ENCODE measurements around the gene GET3. TPM values are rescaled to one million over a fixed set of nuclear protein-coding genes. Genes with fewer than 3 reads are reported as not detected.
A peak's percentile ranks its signal among the peaks of the same experiment; 100 is the strongest.

GET3 gene
- total and polyA plus RNA-seq, 2 of the 13 experiments (the other 11 are each of a cell fraction or from before 2014, with no cell fraction given): 57.7 to 59.4 TPM

DNA sequence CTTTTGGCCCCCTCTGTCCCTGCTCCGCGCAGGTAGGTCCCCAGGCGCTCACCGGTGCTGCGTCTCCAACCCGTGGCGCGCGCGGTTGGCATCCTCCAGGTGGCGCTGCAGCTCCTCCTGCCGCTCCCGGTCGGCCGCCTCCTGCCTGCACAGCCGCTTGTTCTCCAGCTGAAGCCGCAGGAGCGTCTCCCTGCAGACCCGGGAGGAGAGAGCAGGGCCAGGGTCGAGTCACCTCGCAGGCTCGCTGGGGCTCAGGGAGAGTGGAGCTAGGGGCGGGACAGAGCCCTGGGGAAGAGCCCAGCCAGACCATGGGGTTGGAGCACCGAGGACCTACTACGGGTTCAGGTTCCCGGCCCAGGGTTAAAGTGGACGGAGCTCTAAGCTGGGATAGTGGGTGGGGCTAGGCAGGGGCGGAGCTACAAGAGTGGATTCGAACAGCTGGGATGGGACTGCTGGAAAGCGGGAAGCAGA, 28.8 kb downstream of the GET3 start (continued):
- no peak for TF ChIP-seq RFXANK (CRISPR knock-in tag; IDR thresholded peaks at IDR 0.05)
- 0 out of 2 replicates have a peak, but pooled peaks have one; percentile 10 for TF ChIP-seq KDM1A (CRISPR knock-in tag; IDR thresholded peaks at IDR 0.05)
- peak; percentile 58; the same call in 1 of the 2 replicates for TF ChIP-seq MXD4 (CRISPR knock-in tag; IDR thresholded peaks at IDR 0.05)
- peak; percentile 64; the same call in 1 of the 2 replicates for TF ChIP-seq HDAC1 (CRISPR knock-in tag; IDR thresholded peaks at IDR 0.05)
- peak; percentile 80; the same call in 1 of the 2 replicates for TF ChIP-seq ZC3H13 (CRISPR knock-in tag; IDR thresholded peaks at IDR 0.05)
- TF ChIP-seq SALL2 (CRISPR knock-in tag; IDR thresholded peaks at IDR 0.05): 0 out of 2 replicates have a peak, but pooled peaks have one; percentile 22
- TF ChIP-seq HES4 (CRISPR knock-in tag; IDR thresholded peaks at IDR 0.05; ENCODE audit: borderline replicate concordance): no peak
- TF ChIP-seq ZSCAN20 (CRISPR knock-in tag; IDR thresholded peaks at IDR 0.05; ENCODE audit: borderline replicate concordance): no peak
- TF ChIP-seq HNRNPK (IDR thresholded peaks at IDR 0.05; ENCODE audit: low read depth, low read length, poor library complexity, severe bottlenecking): peak; percentile 46
- no peak for TF ChIP-seq XBP1 (CRISPR knock-in tag; IDR thresholded peaks at IDR 0.05)
- TF ChIP-seq ATF1 (CRISPR knock-in tag; IDR thresholded peaks at IDR 0.05): no peak
- no peak for TF ChIP-seq ZC3H4 (CRISPR knock-in tag; IDR thresholded peaks at IDR 0.05; ENCODE audit: borderline replicate concordance)
- TF ChIP-seq ZNF225 (CRISPR knock-in tag; IDR thresholded peaks at IDR 0.05): peak; percentile 76; the same call in 1 of the 2 replicates
- TF ChIP-seq ONECUT2 (CRISPR knock-in tag; IDR thresholded peaks at IDR 0.05): no peak
- 0 out of 2 replicates have a peak, but pooled peaks have one; percentile 18 for TF ChIP-seq ZNF629 (CRISPR knock-in tag; conservative IDR thresholded peaks at IDR 0.05)
- TF ChIP-seq ZNF446 (CRISPR knock-in tag; IDR thresholded peaks at IDR 0.05): no peak
- no peak for TF ChIP-seq ZNF468 (CRISPR knock-in tag; IDR thresholded peaks at IDR 0.05)
- TF ChIP-seq KLF6 (CRISPR knock-in tag; IDR thresholded peaks at IDR 0.05): 0 out of 2 replicates have a peak, but pooled peaks have one; percentile 37
- no peak for TF ChIP-seq GZF1 (CRISPR knock-in tag; IDR thresholded peaks at IDR 0.05)
- no peak for TF ChIP-seq TCF7 (IDR thresholded peaks at IDR 0.05; ENCODE audit: low read depth)
- no peak for TF ChIP-seq ZKSCAN5 (CRISPR knock-in tag; IDR thresholded peaks at IDR 0.05)
- no peak for TF ChIP-seq ZNF432 (CRISPR knock-in tag; IDR thresholded peaks at IDR 0.05; ENCODE audit: borderline replicate concordance)
- no peak for TF ChIP-seq MAFK (conservative IDR thresholded peaks at IDR 0.05 in 1 of 2, IDR thresholded peaks at IDR 0.05 in 1 of 2; ENCODE audit: low read length in 2 of 2)
- no peak for TF ChIP-seq ZNF674 (CRISPR knock-in tag; IDR thresholded peaks at IDR 0.05; ENCODE audit: low read depth)
- TF ChIP-seq RXRA (CRISPR knock-in tag; IDR thresholded peaks at IDR 0.05): peak; percentile 58; the same call in 1 of the 2 replicates
- 0 out of 2 replicates have a peak, but pooled peaks have one; percentile 61 for TF ChIP-seq RELA (CRISPR knock-in tag; IDR thresholded peaks at IDR 0.05)
- no peak for TF ChIP-seq ZNF224 (CRISPR knock-in tag; IDR thresholded peaks at IDR 0.05)
- TF ChIP-seq EP300 (IDR thresholded peaks at IDR 0.05; ENCODE audit: low read depth in 2 of 2, low read length in 2 of 2): no peak
- TF ChIP-seq EP300 (CRISPR knock-in tag; IDR thresholded peaks at IDR 0.05; ENCODE audit: borderline replicate concordance): no peak

Measured in HepG2 (cell line).